Measurements from ENCODE around the gene FBL. TPM values are rescaled to one million over a fixed set of nuclear protein-coding genes. Genes with fewer than 3 reads are reported as not detected.
"Not testable (repeated sequence)": the region's sequence is repeated elsewhere in the genome, so short reads cannot be mapped to it uniquely, and the experiment has no call there.

FBL gene
- total and polyA plus RNA-seq, 2 donors (not counting 1 experiment from before 2014, with no cell fraction given): 253 to 376 TPM

GRCh38 chr19:39885821-39886554 is 39.8 kb upstream of the FBL start:
- H3K27ac ChIP-seq (ENCODE audit: low read length in 2 of 2); H3K27me3 ChIP-seq (replicated peaks in 1 of 4; ENCODE audit: control extremely low read depth in 1 of 4, control insufficient read depth in 3 of 4, insufficient read depth in 4 of 4, low read length in 3 of 4); intact Hi-C loops (cut with micrococcal nuclease); POLR2A ChIA-PET; H3K27ac Mint-ChIP-seq; H3K9me3 Mint-ChIP-seq (ENCODE audit: insufficient read depth); DNase-seq; H4K20me1 ChIP-seq (ENCODE audit: control insufficient read depth, insufficient read depth, low read length, poor library complexity, severe bottlenecking); H3K4me3 Mint-ChIP-seq; H3K27me3 Mint-ChIP-seq; H3K36me3 ChIP-seq (replicated peaks in 1 of 2; ENCODE audit: control extremely low read depth in 1 of 2, control insufficient read depth in 1 of 2, extremely low read depth in 1 of 2, insufficient read depth in 2 of 2, low read length in 1 of 2); CTCF ChIA-PET; H3K9me3 ChIP-seq (ENCODE audit: control extremely low read depth in 1 of 3, control insufficient read depth in 2 of 3, insufficient read depth in 1 of 3, low read length in 2 of 3); H3K4me1 ChIP-seq (ENCODE audit: control insufficient read depth in 2 of 2, insufficient read depth in 2 of 2, low read length in 2 of 2); H3K4me1 Mint-ChIP-seq; H3K79me2 ChIP-seq (ENCODE audit: control insufficient read depth, insufficient read depth, low read length); H3K4me3 ChIP-seq (ENCODE audit: control extremely low read depth in 1 of 5, extremely low read depth in 1 of 5, insufficient read depth in 1 of 5, low read depth in 2 of 5, low read length in 4 of 5); H3K4me2 ChIP-seq (replicated peaks; ENCODE audit: low read depth, low read length, poor library complexity, severe bottlenecking); H2AFZ ChIP-seq (ENCODE audit: insufficient read depth, low read depth, low read length, poor library complexity, severe bottlenecking); ATAC-seq (ENCODE audit: low read depth); H3K9ac ChIP-seq (ENCODE audit: low read length): not testable (repeated sequence)
- WGBS (ENCODE audit: insufficient coverage): 88% methylated on average over 4 of the region's 30 CpGs

- intact Hi-C loops (cut with micrococcal nuclease): loop anchor here (5.0 kb wide), 1 partner anchor 88 kb away; the partner anchor contains the start of gene PSMC4
- H3K4me1 ChIP-seq (ENCODE audit: control insufficient read depth in 2 of 2, insufficient read depth in 2 of 2, low read length in 2 of 2); H3K79me2 ChIP-seq (ENCODE audit: control insufficient read depth, insufficient read depth, low read length); H3K27me3 Mint-ChIP-seq; POLR2A ChIA-PET; H4K20me1 ChIP-seq (ENCODE audit: control insufficient read depth, insufficient read depth, low read length, poor library complexity, severe bottlenecking); ATAC-seq (ENCODE audit: low read depth); H3K4me2 ChIP-seq (replicated peaks; ENCODE audit: low read depth, low read length, poor library complexity, severe bottlenecking); H3K9me3 ChIP-seq (ENCODE audit: control extremely low read depth in 1 of 3, control insufficient read depth in 2 of 3, insufficient read depth in 1 of 3, low read length in 2 of 3); H3K9me3 Mint-ChIP-seq (ENCODE audit: insufficient read depth); H3K27ac Mint-ChIP-seq; H3K4me3 ChIP-seq (ENCODE audit: control extremely low read depth in 1 of 5, extremely low read depth in 1 of 5, insufficient read depth in 1 of 5, low read depth in 2 of 5, low read length in 4 of 5); DNase-seq; H3K4me1 Mint-ChIP-seq; H3K36me3 ChIP-seq (replicated peaks in 1 of 2; ENCODE audit: control extremely low read depth in 1 of 2, control insufficient read depth in 1 of 2, extremely low read depth in 1 of 2, insufficient read depth in 2 of 2, low read length in 1 of 2); H2AFZ ChIP-seq (ENCODE audit: insufficient read depth, low read depth, low read length, poor library complexity, severe bottlenecking); H3K4me3 Mint-ChIP-seq; H3K27ac ChIP-seq (ENCODE audit: low read length in 2 of 2); H3K27me3 ChIP-seq (replicated peaks in 1 of 4; ENCODE audit: control extremely low read depth in 1 of 4, control insufficient read depth in 3 of 4, insufficient read depth in 4 of 4, low read length in 3 of 4); CTCF ChIA-PET; H3K9ac ChIP-seq (ENCODE audit: low read length): not testable (repeated sequence)
- no CpG with 5 or more reads among the region's 9 CpGs for WGBS (ENCODE audit: insufficient coverage)
Measured at GRCh38 chr19:39884721-39885120, 38.5 kb upstream of the FBL start.

GRCh38 chr19:39882645-39883044 is 36.5 kb upstream of the FBL start:
- POLR2A ChIA-PET: not testable (repeated sequence)
- WGBS (ENCODE audit: insufficient coverage): 94% methylated on average over 3 of the region's 10 CpGs

More at GRCh38 chr19:39882645-39883044, 36.5 kb upstream of the FBL start:
- H3K4me3 Mint-ChIP-seq; H3K9me3 Mint-ChIP-seq (ENCODE audit: insufficient read depth); DNase-seq; H3K4me3 ChIP-seq (ENCODE audit: control extremely low read depth in 1 of 5, extremely low read depth in 1 of 5, insufficient read depth in 1 of 5, low read depth in 2 of 5, low read length in 4 of 5); H3K79me2 ChIP-seq (ENCODE audit: control insufficient read depth, insufficient read depth, low read length); CTCF ChIA-PET; ATAC-seq (ENCODE audit: low read depth); H3K4me2 ChIP-seq (replicated peaks; ENCODE audit: low read depth, low read length, poor library complexity, severe bottlenecking); H2AFZ ChIP-seq (ENCODE audit: insufficient read depth, low read depth, low read length, poor library complexity, severe bottlenecking); H3K27ac Mint-ChIP-seq; H3K27me3 Mint-ChIP-seq; H3K4me1 ChIP-seq (ENCODE audit: control insufficient read depth in 2 of 2, insufficient read depth in 2 of 2, low read length in 2 of 2); H3K4me1 Mint-ChIP-seq; H3K27me3 ChIP-seq (replicated peaks in 1 of 4; ENCODE audit: control extremely low read depth in 1 of 4, control insufficient read depth in 3 of 4, insufficient read depth in 4 of 4, low read length in 3 of 4); H3K27ac ChIP-seq (ENCODE audit: low read length in 2 of 2); H4K20me1 ChIP-seq (ENCODE audit: control insufficient read depth, insufficient read depth, low read length, poor library complexity, severe bottlenecking); H3K36me3 ChIP-seq (replicated peaks in 1 of 2; ENCODE audit: control extremely low read depth in 1 of 2, control insufficient read depth in 1 of 2, extremely low read depth in 1 of 2, insufficient read depth in 2 of 2, low read length in 1 of 2); H3K9me3 ChIP-seq (ENCODE audit: control extremely low read depth in 1 of 3, control insufficient read depth in 2 of 3, insufficient read depth in 1 of 3, low read length in 2 of 3); H3K9ac ChIP-seq (ENCODE audit: low read length): not testable (repeated sequence)
- intact Hi-C loops (cut with micrococcal nuclease): loop anchor here (5.0 kb wide), 1 partner anchor 90 kb away; the partner anchor contains the start of gene PSMC4

Data from B cell (primary cell).